Hippocampal formation (tissue), 2 donors: Measurements from ENCODE around the gene ZNF879.
A peak's percentile ranks its signal among the peaks of the same experiment; 100 is the strongest.

Source experiments
- DNase-seq, 2 donors: peaks; one replicate each; lab custom pipeline; 2025; lab: John Stamatoyannopoulos, UW

ZNF879 gene

DNA sequence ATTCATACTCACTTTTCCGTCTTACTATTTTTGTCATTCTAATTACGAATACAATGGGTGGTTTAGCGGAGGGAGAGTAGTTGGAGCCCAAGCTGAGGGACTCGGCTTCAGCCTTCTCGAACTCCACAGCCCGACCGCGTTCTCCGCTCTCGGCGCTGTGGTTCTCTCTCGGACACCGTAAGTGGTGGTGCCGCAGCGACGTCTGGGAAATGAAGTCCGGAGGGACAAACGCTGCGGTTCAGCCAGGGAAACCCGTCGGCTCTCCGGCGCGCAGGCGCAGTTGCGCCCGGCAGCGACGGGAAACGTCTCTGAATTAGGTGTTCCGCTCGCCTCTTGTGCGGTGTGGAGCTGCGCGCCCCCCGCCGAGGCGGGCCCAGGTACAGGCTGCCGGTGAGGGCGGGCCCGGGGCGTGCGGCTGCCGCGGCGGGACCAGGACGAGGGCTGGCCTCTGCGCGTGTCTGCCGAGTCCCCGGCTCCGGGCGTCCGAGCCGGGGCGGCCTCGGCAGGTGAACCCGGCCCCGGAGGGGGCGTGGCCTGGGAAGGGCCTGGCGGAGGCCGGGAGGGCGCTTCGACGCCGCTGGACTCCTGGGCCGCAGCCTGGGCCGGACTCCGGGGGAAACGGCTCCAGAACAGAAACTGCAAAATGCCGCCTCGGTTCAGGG lies at the start of gene ZNF879:
Gene ZNF879, plus strand, starts transcription at position 277 of the 662 bp plus-strand sequence. CDS start 1,201 bp downstream, outside the sequence.
- peak; percentile 85 to 94 for DNase-seq

DNA sequence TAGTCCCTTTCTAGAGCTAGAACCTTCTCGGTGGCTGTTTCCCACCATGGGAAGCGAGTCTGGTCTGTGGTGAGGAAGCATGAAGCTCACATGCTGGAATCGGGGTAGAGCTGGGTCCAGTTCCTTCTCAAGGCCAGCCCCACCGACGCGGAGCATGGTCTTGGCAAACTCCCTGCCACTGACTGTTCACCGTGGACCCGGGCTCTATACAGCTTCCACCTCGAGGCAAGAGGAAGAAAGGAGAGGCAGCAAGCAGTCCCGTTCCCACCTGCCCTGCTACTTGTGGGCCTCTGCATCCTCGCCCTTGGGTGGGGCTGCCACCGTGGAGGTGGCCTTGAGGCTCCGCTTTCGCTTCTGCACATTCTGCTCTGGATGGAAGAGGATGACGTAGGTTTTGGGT lies 42.2 kb upstream of the ZNF879 start:
- DNase-seq = no peak

GRCh38 chr5:178982941-178983340 lies 40.7 kb upstream of the ZNF879 start:
- no peak for DNase-seq

DNA sequence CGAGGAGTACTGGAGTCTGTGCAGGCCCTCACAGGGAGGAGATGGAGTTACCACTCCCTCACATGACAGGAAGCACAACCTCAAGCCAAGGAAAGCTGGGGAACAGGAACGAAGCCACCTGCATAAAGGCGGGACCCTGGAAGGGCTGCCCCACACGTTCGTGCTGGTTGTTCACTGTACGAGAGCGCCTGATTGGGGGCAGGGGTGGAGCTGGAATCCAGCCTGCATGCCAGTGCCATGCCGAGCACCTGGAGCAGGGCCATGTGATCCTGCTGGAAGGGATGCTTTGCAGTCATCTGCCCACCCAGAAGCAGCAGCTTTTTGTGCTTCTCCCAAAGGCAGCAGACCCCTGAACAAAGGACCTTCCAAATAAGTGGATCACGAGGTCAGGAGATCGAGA lies 39.9 kb upstream of the ZNF879 start:
- no peak for DNase-seq

GRCh38 chr5:178984145-178985072 lies 39.2 kb upstream of the ZNF879 start:
- DNase-seq = no peak

GRCh38 chr5:178986326-178986960 lies 37.2 kb upstream of the ZNF879 start:
- DNase-seq = no peak

DNA sequence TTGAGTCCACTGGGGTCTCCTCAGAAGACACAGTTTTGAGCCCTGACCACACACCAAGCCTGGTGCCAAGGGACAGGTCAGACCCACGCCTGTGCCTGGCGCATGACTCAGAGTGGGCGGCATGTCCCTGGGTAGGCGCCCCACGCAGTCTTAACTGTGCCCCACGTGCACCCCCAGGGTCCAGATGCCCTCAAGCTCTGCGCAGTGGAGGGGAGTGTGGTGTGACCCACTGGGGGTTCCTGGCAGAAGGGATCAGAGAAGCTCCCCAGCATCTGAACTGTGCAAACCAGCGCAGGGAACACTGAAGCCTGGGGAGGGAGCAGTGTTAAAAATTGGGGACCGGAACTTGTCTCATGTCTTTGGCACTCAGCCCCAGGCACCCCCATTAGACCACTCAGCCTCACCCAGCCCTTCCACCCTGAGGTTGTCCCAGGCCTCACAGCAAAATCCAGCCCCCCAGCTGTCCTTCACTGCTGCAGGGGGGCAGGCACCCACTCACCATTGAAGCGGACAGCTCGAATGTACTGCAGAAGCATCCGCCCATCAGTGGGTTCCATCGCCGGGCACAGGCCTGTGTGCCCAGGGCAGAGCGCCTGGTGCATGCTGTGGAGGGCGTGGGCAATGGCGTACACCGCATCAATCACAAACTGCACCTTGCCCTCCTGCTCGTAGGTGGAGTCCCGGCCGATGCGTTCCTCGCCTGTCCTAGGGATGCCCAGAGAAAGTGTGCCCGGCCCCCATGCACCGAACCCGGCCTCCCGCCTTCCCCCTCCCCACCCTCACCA lies 35.0 kb upstream of the ZNF879 start:
- no peak for DNase-seq

GRCh38 chr5:178989311-178989710 lies 34.3 kb upstream of the ZNF879 start:
- no peak for DNase-seq

GRCh38 chr5:178990491-178990890 lies 33.1 kb upstream of the ZNF879 start:
- no peak for DNase-seq

DNA sequence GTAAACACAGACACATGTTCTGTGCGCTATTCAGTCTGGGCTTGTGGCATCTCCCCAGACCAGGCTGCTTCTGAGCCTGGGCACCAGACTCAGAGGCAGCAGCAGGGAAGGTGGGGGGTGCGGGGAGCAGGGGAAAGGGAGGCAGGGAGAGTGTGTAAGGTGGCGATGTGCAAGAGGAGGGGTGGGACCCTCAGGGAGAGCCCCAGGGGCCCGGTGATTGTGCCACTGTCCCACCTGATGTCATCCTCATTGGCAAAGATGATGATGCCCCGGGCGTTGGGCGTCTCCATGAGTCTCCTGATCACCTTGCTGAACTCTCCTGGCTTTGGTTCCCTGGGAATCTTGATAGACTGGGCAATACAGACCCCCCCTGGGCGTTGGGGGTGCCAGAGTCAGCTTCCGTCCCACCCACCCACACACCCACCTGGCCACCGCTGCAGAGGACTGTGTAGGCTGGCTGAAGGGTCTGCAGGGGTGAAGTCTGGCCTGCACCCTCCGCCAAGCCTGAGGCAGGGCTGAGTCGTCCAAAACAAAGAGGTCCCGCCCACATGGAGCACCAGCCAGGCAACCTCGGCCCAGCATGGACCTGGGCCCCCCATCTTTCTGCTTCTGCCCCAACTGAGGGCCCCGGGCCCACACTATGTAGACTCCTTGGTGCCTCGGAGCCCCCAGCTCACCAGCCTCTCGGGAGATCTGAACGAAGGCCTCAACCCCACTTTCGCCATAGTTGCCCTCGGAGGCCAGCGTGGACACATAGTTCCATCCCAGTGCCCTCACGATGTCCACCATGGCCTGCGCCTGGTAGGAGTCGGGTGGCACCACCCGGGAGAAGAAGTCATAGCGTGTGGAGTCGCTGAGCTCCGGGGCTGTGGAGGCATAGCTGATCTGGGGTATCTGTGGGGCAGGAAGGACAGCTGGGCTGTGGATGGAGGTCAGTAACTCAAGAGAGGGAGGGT lies 32.1 kb upstream of the ZNF879 start:
- DNase-seq = no peak

DNA sequence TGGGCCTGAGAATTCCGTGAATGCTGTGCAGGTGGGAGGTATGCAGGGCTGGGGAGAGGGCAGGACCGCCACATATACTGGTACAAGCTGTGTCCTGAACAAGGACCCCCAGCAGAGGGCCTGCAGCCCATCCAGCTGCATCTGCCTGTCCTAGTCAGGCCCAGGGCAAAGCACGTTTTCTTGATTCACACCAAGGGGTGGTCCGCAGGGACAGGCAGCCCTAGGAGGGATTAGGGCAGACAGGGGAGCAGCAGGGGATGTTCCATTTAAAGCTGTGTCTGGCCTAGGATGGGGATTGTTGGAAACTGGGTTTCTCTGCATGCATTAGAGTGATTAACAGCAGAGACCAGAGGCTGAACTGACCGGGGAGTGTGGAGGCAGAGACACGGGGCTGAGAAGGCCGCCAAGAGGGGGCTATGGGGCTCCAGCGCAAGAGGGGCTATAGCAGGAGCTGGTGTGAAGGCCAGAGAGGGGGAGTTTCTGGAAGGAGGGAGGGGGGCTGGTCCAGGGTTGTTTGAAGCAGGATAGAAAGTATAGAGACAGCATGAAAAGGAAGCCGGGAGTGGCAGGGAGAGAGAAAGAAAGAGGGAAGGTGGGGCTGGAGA lies 31.2 kb upstream of the ZNF879 start:
- no peak for DNase-seq

DNA sequence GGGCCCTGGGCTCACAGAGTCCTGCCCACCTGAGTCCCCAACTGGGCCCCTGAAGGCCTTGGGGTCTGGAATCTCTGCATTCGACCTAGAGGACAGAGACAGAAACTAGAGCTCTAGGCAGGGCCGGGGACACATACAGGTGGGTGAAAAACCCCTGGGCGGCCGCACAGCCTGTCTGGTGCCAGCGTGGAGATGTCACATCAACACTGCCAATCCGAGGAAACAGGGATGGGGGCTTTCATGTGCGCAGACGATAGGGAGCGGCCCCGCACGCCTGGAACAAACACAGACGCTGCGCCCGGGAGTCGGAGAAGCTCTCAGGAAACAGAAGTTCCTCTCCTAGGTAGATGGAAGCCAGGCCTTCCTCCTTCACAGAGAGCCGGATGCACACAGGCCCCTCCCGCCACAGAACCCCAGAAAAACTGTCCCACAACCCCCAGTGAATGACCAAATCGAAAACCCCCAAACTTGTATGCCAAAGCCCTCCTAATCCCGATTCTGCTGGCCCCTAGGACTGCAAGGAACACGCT lies 30.3 kb upstream of the ZNF879 start:
- DNase-seq = no peak

- DNase-seq = no peak
Measured at GRCh38 chr5:178993955-178994579, 29.5 kb upstream of the ZNF879 start.

DNA sequence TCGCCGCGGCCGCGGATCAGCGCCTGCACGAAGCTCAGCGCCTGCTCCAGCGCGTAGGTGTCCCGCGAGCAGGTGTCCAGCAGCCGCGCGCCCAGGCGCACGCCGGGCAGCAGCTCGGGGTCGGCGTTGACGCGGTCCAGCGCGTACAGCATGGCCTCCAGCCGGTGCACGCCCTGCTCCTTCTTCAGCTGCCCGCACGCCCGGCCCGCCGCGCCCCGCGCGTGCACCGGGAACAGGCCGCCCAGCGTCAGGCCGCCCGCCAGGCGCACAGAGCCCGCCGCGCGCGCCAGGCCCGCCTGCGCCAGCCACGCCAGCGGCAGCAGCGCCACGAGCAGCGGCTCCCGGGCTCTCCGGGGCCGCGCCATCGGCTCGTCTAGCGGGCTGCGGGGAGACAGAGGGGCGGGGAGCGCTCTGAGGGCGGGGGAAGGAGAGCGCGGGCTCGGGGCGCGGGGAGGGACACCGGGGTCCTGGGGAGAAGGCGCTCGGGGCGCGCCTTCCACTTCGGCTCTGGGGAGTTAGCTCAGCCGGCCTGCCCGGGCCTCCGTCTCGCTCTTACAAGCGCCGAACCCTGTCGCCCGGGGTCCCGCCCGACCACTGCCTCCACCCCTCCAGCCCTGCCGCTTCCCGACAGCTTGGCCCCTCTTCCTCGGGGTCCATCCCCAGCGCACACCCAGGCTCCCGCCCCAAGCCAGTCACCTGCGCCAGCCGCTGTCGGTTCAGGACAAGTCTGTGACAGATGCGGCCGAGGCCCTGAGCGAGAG lies 28.8 kb upstream of the ZNF879 start, which contains the start of gene GRM6:
Gene GRM6, minus strand, starts transcription at position 741 of the 761 bp plus-strand sequence. Its CDS starts 376 bp downstream, at position 365.
- DNase-seq = no peak

DNA sequence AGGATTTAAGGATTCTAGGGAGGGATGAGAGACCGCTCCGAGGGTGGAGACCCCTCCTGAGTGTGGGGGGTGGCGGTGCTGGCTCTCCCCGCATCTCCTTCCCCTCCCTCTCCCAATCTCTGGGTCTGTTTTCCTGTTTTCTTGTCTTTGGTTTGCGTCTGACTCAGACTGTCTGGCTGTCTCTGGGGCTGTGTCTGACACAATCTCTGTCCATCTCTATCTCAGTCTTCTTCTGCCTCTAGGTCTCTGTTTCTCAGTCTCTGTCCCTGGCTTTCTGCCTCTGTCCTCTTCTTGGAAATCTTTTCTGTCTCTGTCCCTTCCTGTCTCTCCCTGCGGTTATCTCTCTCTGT lies 28.3 kb upstream of the ZNF879 start:
- no peak for DNase-seq

GRCh38 chr5:178996156-178996555 lies 27.4 kb upstream of the ZNF879 start:
- DNase-seq = no peak

GRCh38 chr5:178997191-178997590 lies 26.4 kb upstream of the ZNF879 start:
- DNase-seq = no peak

DNA sequence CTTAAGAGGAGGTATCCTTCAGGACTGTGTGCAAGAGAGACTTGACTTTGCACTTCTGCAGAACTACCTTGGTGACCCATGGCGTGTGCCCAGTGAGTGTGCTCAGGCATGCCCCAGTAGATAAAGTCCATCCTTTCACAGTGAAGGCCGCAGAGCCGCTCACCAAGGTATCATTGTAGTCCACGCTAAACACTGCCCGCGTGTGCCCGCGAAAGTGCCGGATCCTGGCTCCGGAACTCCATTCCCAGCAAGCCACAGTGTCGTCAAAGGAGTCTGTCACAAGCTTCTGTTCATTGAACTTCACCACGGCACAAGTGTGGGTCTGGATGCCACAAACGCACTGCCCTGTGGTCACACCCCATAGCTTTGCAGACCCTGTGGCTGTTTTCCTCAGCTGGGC lies 25.2 kb upstream of the ZNF879 start:
- no peak for DNase-seq

GRCh38 chr5:179006564-179006963 lies 17.0 kb upstream of the ZNF879 start:
- DNase-seq = no peak
